ENCODE data around the gene KATNBL1. TPM values are rescaled to one million over a fixed set of nuclear protein-coding genes. Genes with fewer than 3 reads are reported as not detected.

The KATNBL1 gene
- total and polyA plus RNA-seq, 9 of the 15 experiments (the other 6 are each of a cell fraction or from before 2014, with no cell fraction given): 6.6 to 46.0 (median 24.0) TPM

DNA sequence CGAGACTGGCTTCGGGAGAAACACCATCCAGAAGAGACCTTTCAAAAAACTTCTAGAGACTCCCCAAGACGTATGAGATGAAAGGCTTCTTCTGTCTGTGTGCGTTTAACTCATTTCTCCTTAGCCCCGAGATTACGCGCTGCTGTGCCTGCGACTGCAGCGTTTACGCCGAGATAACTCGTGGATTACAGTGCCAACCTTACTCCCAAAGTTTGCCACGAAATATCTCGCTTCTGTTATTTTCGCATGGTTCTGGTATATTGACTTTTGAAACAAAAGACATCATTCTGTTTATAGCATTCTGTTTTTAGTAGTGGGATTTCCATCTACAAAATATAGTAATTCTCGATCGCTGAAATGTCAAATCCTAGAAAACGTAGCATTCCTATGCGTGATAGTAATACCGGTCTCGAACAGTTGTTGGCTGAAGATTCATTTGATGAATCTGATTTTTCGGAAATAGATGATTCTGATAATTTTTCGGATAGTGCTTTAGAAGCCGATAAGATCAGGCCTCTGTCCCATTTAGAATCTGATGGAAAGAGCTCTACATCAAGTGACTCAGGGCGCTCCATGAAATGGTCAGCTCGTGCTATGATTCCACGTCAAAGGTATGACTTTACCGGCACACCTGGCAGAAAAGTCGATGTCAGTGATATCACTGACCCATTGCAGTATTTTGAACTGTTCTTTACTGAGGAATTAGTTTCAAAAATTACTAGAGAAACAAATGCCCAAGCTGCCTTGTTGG is 107.5 kb downstream of the KATNBL1 start:
- TSS peak; percentile 79 for BruUV-seq (replicated peaks)
- 13% methylated on average over 29 of the region's 29 CpGs for WGBS (ENCODE audit: insufficient coverage, low coverage, missing lambda C conversion rate)
- H3K79me2 ChIP-seq (ENCODE audit: control insufficient read depth, insufficient read depth, low read length): peaks cover 54% of the 10 kb centered on the region
- peaks cover 19% of the 10 kb centered on the region; the same call in 2 of the 3 replicates for H3K36me3 ChIP-seq (ENCODE audit: control insufficient read depth, insufficient read depth, low read length)
- H3K27me3 ChIP-seq (ENCODE audit: control insufficient read depth in 2 of 2, insufficient read depth in 2 of 2, low read length in 2 of 2): no peaks in the 10 kb centered on the region
- H3K9me1 ChIP-seq (ENCODE audit: control insufficient read depth, insufficient read depth, low read length): no peaks in the 10 kb centered on the region
- peak overlapping the region; percentile 83 to 92; a peak in 3 of 4 replicates for H3K9ac ChIP-seq (ENCODE audit: insufficient read depth in 1 of 2, low read depth in 2 of 2, low read length in 2 of 2)
- H4K20me1 ChIP-seq (replicated peaks; ENCODE audit: control insufficient read depth, insufficient read depth, low read length): no peaks in the 10 kb centered on the region
- H3K27ac ChIP-seq (ENCODE audit: extremely low read depth, low read depth, low read length): peak overlapping the region; percentile 76
- no peak; the same call in 2 of the 3 replicates for ATAC-seq
- no peak for FAIRE-seq
- H3K4me2 ChIP-seq (ENCODE audit: insufficient read depth, low read length): peak overlapping the region; percentile 97
- H3K9me3 ChIP-seq (replicated peaks; ENCODE audit: control insufficient read depth, insufficient read depth, low read depth, low read length): no peaks in the 10 kb centered on the region; the same call in 1 of the 2 replicates
- peak overlapping the region; percentile 93 for H2AFZ ChIP-seq (ENCODE audit: low read depth, low read length)
- ChIA-PET POLR2A (interaction anchor here (0.6 to 2.1 kb wide), 12 partner anchors 8 to 264 kb away, joined by 3 to 8 read pairs (median 4); partner anchors contain the start of genes EMC4 and KATNBL1), CTCF (ENCODE audit: low intra/inter-chr PET ratio) (no interaction called here)
- in situ Hi-C loops (cut with MboI) (loop anchor here (5.0 kb wide), 1 partner anchor 110 kb away; the partner anchor contains the start of gene KATNBL1), intact Hi-C loops (cut with micrococcal nuclease) (no loop called here)
- peak overlapping the region; percentile 92 for H3K4me3 ChIP-seq
- H3K4me1 ChIP-seq (replicated peaks in 1 of 2; ENCODE audit: control insufficient read depth in 2 of 2, insufficient read depth in 2 of 2, low read length in 2 of 2): peaks cover 0 to 3% of the 10 kb centered on the region in 2 experiments; a peak in 1 of 5 replicates
- no peak for DNase-seq (ENCODE audit: extremely low read depth in 1 of 4, low spot score in 3 of 4)
- TF ChIP-seq ZC3H4 (CRISPR knock-in tag; IDR thresholded peaks at IDR 0.05; ENCODE audit: borderline replicate concordance) (no peak), CHD4 (IDR thresholded peaks at IDR 0.05; ENCODE audit: insufficient read depth, insufficient replicate concordance, low read depth, low read length, poor library complexity, severe bottlenecking) (no peak), FOXJ3 (CRISPR knock-in tag; IDR thresholded peaks at IDR 0.05) (no peak), KAT8 (IDR thresholded peaks at IDR 0.05; ENCODE audit: low read depth) (0 out of 2 replicates have a peak, but pooled peaks have one; percentile 25), ERF (CRISPR knock-in tag; IDR thresholded peaks at IDR 0.05) (0 out of 2 replicates have a peak, but pooled peaks have one; percentile 43), PTBP1 (IDR thresholded peaks at IDR 0.05; ENCODE audit: low read depth, low read length) (peak; percentile 99), FOXA3 (CRISPR knock-in tag; conservative IDR thresholded peaks at IDR 0.05 in 1 of 2, IDR thresholded peaks at IDR 0.05 in 1 of 2) (no peak), MNT (conservative IDR thresholded peaks at IDR 0.05) (peak; percentile 38 to 47; a peak in 1 of 4 replicates), RHOXF2B (CRISPR knock-in tag; conservative IDR thresholded peaks at IDR 0.05) (no peak), EP400 (IDR thresholded peaks at IDR 0.05) (peak; percentile 46), KDM4B (IDR thresholded peaks at IDR 0.05; ENCODE audit: borderline replicate concordance in 2 of 2, low read depth in 1 of 2) (0 out of 4 replicates have a peak, but pooled peaks of 1 of the 2 experiments have one; percentile 80), PTTG1 (tag; IDR thresholded peaks at IDR 0.05; ENCODE audit: low read depth) (no peak), MIER1 (IDR thresholded peaks at IDR 0.05; ENCODE audit: low read depth) (0 out of 2 replicates have a peak, but pooled peaks have one; percentile 43), L3MBTL2 (IDR thresholded peaks at IDR 0.05) (peak; percentile 64), ARNT (IDR thresholded peaks at IDR 0.05) (0 out of 4 replicates have a peak, but pooled peaks of 1 of the 2 experiments have one; percentile 51), GABPA (tag; conservative IDR thresholded peaks at IDR 0.05; ENCODE audit: low read depth) (peak; percentile 78), ZNF589 (CRISPR knock-in tag; IDR thresholded peaks at IDR 0.05; ENCODE audit: low read depth) (0 out of 2 replicates have a peak, but pooled peaks have one; percentile 54)
- TF ChIP-seq, protein P1, sequence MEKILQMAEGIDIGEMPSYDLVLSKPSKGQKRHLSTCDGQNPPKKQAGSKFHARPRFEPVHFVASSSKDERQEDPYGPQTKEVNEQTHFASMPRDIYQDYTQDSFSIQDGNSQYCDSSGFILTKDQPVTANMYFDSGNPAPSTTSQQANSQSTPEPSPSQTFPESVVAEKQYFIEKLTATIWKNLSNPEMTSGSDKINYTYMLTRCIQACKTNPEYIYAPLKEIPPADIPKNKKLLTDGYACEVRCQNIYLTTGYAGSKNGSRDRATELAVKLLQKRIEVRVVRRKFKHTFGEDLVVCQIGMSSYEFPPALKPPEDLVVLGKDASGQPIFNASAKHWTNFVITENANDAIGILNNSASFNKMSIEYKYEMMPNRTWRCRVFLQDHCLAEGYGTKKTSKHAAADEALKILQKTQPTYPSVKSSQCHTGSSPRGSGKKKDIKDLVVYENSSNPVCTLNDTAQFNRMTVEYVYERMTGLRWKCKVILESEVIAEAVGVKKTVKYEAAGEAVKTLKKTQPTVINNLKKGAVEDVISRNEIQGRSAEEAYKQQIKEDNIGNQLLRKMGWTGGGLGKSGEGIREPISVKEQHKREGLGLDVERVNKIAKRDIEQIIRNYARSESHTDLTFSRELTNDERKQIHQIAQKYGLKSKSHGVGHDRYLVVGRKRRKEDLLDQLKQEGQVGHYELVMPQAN (IDR thresholded peaks at IDR 0.05; ENCODE audit: borderline replicate concordance): peak; percentile 18; the same call in 1 of the 2 replicates

All from K562 (cell line).